Germinal center (tissue), 1 donor: Measurements from ENCODE around the gene PLIN5.
"Not testable (repeated sequence)": the region's sequence is repeated elsewhere in the genome, so short reads cannot be mapped to it uniquely, and the experiment has no call there.

Source experiments
- DNase-seq: peaks from one replicate; pipeline ENCODE4 v3.0.0; 2012; ENCODE audit warnings: mixed read lengths, low spot score

PLIN5 gene

DNA sequence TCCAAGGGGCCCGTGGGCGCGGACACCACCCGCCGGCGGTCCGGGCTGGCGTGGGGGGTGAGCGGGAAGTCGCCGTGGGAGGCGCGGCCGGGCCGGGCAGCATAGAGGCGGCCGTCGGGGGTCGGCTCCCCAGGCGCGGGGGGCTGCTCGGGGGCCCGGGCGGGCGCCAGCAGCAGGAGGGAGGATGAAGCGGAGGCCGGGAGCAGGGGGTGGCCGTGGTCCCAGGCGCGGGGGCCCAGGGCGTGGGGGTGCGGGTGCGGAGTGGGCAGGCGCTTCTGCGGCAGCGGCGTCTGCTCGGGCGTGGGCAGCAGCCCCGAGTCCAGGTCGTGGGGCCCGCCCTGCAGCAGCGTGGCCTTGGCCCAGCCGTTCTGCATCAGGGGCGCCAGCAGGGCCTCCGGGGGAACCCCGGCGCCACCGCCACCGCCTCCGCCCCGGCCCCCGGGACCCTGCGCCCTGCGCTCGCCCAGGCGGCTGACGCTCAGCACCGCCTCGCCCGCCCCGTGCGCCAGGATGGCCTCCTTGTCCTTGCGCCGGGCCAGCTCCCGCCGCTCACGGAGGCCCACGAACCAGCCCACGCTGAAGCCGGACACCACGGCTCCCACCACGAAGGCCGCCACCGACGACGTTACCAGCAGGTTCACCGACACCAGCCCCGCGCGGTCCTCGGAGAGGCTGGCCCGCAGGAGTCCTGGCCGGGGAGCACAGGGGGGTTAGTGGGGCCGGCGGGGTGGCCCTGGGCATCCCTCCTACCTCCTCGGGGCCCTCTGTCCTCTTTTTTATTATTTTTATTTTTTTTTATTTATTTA lies 9.0 kb upstream of the PLIN5 start:
- DNase-seq = no peak

DNA sequence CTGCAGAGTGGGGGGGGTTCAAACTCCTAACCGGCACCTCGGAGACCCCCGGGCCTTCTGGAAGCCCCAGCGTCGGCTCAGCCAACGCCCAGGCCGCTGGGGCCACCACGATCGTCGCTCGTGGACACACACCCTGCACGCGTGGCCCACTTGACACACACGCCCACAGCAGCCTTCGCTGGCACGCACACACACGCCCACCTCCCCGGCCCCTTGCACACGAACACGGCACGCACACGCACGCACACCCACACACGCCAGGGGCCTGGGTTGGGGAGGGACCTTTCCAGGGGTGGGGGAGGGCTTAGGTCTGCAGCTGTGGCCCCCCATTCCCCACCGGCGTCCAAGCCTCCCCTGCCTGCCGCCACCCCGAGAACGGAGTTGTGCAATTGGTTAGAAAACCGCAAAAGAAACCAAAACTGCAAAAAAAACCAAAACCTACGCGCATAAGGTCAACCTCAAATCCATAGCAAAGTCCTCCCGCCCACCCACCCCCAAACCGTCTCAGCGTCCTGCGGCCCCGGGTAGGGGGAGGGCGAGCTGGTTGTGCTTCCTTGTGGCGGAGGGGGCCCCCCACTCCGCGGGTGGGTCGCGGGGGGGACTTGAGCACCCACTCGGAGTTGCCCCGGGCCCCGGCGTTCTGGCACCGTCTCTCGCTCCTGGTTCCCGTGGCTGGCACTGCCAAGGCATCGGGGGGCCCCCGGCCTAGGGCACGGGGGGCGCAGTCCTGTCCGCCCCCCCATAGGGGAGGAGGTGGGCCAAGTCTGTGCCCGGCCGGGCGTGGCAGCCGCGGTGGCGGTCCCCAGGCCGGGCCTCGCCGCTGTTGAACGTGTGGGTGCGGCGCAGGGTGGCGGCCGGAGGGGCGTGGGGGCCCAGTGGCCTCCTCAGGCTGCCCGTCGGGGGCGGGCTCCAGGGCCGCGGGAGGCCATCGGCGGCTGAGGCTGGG lies 8.1 kb upstream of the PLIN5 start:
- no peak for DNase-seq

DNA sequence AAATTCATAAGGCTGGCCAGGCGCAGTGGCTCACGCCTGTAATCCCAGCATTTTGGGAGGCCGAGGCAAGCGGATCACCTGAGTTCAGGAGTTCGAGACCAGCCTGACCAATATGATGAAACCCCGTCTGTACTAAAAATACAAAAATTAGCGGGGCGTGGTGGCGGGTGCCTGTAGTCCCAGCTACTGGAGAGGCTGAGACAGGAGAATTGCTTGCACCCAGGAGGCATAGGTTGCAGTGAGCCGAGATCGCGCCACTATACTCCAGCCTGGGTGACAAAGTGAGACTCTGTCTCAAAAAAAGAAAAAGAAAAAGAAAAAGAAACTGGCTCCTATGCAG lies 6.8 kb upstream of the PLIN5 start:
- DNase-seq = not testable (repeated sequence)

DNA sequence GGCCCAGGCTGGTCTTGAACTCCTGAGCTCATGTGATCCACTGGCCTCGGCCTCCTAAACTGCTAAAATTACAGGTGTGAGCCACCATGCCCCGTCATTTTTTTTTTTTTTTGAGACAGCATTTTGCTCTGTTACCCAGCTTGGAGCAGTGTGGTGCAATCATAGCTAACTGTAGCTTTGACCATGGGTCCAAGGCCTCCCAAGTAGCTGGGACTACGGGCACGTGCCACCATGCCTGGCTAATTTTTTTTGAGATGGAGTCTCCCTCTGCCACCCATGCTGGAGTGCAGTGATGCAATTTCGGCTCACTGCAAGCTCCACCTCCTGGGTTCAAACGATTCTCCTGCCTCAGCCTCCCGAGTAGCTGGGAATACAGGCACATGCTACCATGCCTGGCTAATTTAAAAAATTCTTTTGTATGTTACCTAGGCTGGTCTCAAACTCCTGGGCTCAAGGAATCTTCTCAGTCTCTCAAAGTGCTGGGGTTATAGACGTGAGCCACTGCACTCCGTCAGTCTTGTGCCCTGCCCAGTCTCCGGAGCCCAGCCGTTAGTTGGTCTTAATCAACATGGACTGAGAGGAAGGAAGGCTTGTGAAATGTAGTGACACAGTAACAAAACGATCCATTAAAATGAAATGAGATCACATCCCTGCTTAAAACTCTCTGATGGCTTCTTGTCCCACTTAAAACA lies 6.2 kb upstream of the PLIN5 start:
- no peak for DNase-seq

DNA sequence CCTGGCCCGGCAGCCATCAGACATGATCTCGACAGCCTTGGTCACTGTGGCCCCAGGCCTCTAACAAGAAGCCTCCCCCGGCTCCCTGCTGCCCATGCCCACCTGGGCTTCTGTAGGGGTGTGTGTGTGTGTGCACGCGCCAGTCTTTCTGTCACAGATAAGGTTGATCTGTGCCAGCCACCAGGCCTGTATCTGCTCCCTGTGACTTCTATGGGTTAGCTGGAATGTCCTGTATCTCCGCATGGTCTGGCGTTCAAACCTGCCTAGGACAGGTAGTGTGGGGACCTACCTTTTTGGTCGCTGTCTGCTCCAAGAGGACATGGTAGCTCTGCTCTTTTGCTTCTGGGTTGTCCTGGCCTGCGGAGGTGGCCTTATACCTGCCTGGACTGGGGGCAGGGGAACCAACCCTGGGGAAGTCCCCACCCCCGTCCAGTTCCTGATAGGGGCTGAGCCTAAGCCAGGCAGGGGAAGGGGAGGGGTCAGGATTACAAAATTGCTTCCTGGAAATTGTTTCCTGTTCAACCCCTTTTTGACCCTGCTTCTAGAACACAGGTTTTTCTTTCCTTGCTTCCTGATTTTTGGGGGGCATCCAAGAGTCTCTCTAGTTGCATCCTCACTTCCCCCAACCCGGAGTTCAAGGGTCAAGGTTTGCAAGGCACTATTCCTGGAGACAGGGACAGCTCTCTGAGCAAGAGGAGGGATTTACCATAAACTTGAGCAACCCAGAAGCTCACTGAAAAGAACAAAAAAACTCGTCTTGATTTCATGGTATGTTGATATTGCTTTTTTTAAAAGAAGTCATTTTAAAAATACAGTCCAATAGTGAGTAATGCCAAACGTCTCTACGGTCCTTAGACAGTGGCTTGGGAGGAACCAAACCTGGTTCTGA lies 4.9 kb upstream of the PLIN5 start, which contains the start of gene LRG1:
Gene LRG1, minus strand, starts transcription at position 344 of the 889 bp plus-strand sequence. Its CDS starts 23 bp downstream, at position 321.
- peak; percentile 47 for DNase-seq

DNA sequence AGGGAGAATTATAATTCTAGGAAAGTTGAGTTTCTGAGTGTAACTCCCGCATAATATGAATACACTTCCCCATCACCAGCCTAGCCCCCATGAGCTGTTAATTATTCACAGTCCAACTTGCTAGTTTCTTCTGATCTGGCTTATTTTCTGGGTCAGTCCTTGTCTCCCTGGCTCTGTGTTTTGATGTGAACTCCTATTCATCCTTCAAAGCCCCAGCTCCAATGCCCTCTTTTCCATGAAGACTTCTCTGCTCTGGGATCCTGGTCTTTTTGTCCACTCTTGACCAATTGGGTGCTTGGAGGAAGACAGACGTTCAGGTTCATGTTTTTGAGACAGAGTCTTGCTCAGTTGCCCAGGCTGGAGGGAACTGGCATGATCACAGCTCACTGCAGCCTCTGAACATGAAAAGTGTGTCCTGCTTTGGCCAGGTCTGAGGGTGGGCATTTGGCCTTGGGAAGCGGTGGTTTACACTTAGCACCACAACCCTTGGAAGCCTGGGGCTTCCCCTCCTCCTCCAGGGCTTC lies 4.2 kb upstream of the PLIN5 start:
- DNase-seq = no peak

DNA sequence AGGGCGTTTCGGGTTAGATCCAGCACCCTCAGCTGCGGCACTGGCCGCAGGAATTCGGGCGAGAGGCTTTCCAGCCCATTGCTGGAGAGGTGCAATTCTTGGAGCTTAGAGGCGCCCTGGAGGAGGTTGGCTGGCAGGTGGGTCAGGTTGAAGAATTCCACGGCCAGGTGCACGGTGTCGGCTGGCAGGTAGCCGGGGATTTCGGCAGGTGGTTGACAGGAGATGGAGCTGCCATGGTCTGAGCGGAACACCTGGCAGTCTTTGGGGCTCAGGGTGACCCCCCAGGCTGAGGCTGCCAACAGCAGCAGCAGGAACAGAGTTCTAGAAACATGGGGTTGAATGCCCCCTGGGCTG lies 3.6 kb upstream of the PLIN5 start:
- DNase-seq = no peak

DNA sequence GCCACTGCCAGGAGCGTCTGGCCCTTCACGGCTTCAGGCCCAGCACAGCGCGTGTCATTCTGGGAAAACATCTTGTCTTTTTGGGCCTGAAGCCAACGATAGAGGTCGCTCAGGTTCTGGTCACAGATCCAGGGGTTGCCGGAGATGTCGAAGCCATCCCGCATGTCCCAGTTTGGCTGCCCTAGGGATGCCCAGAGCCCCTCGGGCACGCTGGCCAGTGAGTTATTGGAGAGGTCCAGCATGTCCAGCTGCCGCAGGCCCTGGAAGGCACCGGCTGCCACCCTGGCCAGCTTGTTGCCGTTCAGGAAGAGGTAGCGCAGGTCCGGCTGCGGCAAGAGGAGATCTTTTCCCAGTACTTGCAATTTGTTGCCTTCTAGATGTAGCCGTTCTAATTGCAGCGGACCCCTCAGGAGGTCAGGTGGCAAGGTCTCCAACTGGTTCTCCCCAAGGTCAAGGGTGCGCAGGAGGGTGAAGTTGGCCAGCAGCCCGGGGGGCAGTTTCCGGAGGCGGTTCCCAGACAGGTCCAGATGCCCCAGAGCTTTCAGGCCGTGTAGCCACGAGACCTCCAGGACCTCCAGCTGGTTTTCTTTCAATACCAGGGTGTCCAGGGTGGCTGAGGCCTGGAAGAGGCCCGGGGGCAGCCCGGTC lies 3.1 kb upstream of the PLIN5 start:
- no peak for DNase-seq

DNA sequence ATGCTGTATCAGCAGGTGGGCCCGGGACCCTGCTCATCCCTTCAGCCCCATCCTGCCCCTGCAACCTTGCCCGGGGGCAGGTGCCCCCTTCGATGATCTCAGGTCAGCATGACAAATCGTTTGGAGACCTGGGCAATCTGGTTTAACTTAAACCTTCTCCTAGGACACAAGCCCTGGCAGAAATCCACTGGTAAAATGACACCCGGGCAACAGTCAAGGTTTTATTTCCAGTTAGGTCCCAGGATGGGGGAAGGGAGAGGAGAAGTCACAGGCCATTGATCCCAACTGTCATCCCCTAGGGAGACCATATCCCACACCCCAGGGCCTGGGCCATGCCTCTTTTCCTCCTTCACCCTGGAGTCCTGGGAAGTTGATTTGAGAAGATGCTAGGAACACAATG lies 1.8 kb upstream of the PLIN5 start:
- DNase-seq = no peak

DNA sequence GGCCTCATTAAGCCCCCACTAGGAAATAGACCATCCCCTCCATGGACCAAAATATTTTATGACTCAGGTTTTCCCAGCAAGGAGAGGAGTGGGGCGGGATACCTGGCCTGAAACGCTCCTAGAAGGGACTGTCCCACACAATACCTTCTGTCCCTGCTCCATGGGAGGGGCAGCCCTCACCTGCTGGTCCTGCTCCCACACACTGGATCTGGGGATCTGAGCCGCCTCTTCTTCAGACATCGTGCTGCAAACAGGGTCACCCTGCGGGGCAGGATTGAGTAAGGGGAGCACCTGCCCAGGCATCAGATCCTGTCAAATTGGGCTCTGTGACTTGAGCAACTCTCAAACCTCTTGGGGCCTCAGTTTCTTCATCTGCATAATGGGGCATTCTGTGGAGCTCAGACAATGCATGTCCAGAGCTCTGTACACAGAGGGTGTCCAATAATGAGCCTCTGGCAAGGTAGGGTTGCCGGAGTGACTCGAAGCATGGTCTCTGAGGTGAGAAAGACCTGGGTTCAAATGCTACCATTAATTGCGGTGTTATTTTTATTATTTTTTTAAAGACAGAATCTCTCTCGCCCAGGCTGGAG lies 1.1 kb downstream of the PLIN5 start:
- DNase-seq = no peak

DNA sequence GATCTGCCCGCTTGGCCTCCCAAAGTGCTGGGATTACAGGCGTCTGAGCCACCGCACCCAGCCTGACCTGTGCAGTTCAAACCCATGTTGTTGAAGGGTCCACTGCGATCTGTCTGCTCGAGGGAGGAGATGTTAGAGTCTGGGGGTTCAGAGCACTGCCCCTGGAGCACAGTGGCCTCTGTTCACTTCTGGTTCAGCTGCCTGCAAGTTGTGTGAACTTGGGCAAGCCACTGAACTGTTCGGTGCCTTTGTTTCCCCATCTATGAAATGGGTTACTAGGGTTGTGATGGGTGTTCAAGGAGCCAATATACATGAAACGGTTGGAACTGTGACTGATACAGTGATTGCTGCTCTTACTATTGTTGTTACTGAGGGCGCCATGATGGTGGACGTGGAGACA lies 1.7 kb downstream of the PLIN5 start:
- no peak for DNase-seq

DNA sequence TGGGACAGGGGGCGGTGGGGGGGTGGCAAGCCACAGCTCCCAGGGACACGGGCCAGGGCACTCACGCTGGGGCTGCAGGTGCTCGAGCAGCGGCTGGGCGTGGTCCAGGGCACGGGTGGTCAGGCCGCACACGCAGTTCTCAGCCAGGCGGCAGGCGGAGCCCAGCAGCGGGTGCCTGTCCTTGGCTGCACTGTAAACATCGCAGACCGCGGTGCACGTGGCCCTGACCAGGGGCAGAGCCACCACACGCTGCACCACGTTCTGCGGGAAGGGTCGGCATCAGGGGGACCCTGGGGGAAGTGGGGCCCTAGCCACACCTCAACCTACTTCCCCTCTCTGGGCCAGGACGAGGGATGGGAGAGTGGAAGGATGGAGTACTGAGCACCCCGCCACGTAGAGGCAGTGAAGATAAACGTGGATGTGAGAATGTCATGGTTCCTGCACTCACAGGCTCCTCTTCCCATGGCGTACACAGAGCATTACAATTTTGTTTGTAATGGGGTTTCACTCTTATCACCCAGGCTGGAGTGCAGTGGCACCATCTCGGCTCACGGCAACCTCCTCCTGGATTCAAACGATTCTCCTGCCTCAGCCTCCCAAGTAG lies 3.4 kb downstream of the PLIN5 start:
- no peak for DNase-seq

DNA sequence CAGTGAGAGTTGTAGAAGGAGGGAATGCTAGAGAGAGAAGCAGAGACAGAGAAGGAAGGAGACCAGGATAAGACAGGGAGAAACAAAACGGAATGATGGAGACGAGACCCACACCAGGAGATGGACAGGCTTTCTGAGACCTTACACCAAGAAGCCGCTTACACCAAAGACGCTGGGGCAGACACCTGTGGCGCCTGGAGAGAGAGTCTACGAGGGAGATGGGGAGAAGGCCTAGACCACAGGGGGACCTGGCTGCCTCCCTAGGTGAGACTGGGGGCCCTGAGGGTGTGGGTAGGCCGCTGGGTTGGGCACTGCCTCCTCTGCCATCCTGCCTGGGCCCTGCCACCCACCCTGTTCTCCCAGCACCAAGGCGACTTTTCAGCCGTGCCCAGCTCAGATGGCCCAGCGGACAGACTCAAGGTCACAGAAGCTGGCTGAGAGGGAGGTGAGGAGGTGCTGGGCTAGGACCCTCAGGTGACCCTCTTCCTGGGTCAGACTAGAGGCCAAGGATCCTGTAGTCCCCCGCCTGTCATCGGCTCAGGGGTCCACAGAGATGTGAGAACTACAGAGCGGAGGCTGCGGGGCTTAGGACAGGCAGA lies 5.0 kb downstream of the PLIN5 start:
- DNase-seq = no peak

DNA sequence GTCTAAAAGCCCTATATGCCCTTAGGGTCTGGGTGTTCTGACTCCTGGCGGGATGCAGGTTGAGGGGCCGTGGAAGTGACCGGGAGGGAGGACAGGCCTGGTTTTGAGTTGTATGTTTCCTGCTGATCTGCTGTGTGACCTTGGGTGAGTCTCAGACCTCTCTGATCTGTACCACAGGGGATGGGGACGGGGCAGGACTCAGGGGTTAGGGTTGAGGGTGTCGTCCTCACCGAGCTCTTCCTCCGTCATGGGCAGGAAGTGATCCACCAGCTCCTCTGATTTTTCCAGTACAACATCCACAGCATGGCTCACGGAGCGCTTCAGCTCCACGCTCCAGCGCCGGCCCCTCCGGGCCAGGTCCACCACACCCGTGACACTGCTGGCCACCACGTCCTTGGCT lies 6.2 kb downstream of the PLIN5 start:
- no peak for DNase-seq

DNA sequence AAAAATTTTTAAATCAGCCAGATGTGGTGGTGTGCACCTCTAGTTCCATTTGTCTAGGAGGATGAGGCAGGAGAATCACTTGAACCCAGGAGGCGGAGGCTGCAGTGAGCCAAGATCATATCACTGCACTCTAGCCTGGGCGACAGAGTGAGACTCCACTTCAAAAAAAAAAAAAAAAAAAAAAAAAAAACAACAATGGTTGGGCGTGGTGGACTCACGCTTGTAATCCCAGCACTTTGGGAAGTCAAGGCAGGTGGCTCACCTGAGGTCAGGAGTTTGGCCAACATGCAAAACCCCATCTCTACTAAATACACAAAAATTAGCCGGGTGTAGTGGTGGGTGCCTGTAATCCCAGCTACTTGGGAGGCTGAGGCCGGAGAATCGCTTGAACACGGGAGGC lies 7.6 kb downstream of the PLIN5 start:
- DNase-seq = not testable (repeated sequence)

DNA sequence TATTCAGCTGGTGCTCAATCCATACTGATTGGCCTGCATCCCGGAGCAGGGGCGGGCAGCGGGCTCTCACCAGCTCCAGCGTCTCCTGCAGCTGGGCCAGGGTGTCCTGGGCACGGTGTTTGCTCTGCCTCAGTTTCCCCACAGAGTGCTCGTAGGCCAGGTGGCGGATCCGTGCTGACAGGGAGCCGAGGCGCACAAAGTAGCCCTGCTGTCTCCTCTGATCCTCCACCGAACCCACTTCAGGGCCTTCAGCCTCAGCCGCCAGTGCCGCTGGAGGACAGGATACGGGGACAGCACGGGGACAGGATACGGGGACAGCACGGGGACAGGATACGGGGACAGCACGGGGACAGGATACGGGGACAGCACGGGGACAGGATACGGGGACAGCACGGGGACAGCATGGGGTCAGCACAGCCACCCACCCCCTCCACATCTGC lies 9.4 kb downstream of the PLIN5 start:
- DNase-seq = no peak

DNA sequence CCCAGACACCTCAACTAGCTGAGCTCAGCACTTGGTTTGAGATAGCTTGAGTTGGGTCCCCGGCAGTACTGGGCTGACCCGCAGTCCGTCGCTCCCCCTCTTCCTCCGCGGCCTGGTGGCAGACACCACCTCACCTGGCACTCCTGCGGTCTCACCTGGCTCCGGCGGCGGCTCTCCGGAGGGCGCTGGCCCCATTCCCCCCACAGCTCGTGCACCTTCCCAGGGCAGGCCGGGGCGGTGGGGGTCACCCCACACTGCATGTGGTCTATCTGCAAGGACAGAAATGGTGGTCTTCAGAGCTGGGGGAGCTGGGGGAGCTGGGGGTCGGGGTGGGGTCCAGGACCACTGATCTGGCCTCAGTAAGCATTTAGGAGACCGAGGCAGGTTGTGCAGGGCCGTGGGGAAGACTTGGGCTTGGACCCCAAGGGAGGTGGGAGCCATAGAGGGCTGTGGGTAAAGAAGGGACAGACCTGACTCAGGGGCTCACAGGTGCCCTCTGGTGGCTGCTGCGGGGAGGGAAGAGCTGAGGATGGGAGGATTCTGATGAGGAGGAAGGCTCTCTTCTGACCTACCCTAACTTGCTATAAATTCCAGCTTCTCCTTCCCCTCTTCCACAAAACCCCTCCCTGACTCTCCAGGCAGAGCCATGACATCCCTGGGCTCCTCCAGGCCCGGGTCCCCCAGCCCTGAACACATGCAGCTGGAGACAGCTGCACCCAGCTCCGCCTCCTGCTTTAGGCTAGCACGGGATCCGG lies 10.0 kb downstream of the PLIN5 start:
- peak; percentile 65 for DNase-seq

DNA sequence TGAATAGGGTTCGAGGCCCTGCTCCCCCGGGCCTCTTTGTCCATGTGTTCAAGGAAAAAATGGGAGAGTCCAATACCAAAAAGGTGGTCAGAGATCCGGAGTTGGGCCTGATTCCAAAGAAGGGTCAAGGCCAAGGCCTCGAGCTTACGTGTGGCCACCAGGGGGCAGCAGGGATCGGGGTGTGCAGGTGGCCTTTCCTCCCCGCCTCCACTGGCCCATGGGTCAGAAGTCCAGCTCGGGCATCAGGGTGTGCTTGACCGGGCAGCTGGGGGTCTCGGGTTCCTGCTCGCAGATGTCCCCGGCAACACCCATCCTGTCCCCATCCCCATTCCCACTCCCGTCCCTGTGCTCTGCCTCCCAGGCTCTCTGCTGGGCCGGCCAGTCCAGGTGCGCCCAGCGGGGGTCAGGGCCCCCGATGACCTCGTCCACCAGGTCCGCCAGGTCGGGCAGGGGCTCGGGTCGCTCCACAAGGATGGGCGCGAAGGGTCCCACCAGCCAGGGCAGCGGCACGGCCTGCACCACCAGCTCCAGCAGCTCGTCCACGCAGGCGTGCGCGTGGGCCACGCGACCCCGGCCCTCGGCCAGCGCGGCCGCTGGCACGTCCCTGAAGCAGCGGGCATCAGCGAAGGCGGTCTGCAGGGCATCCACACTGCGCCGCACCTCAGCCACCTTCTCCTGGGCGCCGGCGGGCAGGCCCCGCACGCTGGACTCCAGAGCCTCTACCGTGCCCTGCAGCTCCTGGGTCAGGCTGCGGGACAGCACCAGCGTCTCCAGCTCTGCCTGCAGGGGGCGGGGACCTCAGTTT lies 11.5 kb downstream of the PLIN5 start:
- peak; percentile 35 for DNase-seq
